Measurements from ENCODE around the gene HTATSF1. TPM values are rescaled to one million over a fixed set of nuclear protein-coding genes. Genes with fewer than 3 reads are reported as not detected.

The HTATSF1 gene
- total and polyA plus RNA-seq, 9 of the 15 experiments (the other 6 are each of a cell fraction or from before 2014, with no cell fraction given), result 2.6 to 87.7 (median 42.2) TPM

DNA sequence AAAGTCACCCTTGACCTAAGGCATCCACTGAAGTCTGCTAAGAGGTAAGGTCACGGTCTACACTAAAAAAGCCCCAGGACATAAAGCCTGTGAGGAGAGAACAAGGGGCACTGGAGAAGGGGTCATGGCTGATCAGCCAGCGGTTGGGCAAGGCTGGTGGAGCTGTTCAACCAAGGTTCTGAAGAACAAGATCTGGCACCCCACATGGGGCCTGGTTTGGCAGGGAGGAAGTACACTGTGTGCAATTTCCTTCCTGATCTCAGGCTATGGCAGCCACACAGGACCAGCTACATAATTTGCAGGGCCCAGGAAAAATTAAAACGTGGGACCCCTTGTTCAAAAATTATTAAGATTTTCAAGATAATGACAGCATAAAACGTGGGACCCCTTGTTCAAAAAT, 23.7 kb upstream of the HTATSF1 start:
- BruUV-seq (replicated peaks), result no TSS peak
- no peak for FAIRE-seq
- TF ChIP-seq, protein P1, sequence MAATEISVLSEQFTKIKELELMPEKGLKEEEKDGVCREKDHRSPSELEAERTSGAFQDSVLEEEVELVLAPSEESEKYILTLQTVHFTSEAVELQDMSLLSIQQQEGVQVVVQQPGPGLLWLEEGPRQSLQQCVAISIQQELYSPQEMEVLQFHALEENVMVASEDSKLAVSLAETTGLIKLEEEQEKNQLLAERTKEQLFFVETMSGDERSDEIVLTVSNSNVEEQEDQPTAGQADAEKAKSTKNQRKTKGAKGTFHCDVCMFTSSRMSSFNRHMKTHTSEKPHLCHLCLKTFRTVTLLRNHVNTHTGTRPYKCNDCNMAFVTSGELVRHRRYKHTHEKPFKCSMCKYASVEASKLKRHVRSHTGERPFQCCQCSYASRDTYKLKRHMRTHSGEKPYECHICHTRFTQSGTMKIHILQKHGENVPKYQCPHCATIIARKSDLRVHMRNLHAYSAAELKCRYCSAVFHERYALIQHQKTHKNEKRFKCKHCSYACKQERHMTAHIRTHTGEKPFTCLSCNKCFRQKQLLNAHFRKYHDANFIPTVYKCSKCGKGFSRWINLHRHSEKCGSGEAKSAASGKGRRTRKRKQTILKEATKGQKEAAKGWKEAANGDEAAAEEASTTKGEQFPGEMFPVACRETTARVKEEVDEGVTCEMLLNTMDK (IDR thresholded peaks at IDR 0.05; ENCODE audit: borderline replicate concordance, insufficient read depth, low read depth, low read length, poor library complexity, severe bottlenecking), result no peak
- TF ChIP-seq PRMT5 (CRISPR knock-in tag; IDR thresholded peaks at IDR 0.05) (no peak), ZNF212 (CRISPR knock-in tag; IDR thresholded peaks at IDR 0.05) (no peak), ZNF584 (CRISPR knock-in tag; IDR thresholded peaks at IDR 0.05; ENCODE audit: low read depth) (no peak), GABPB2 (CRISPR knock-in tag; conservative IDR thresholded peaks at IDR 0.05) (no peak), IFI16 (CRISPR knock-in tag; IDR thresholded peaks at IDR 0.05) (no peak), GABPB1 (CRISPR knock-in tag; IDR thresholded peaks at IDR 0.05) (no peak), FOXK1 (CRISPR knock-in tag; IDR thresholded peaks at IDR 0.05; ENCODE audit: borderline replicate concordance) (no peak), MEF2A (IDR thresholded peaks at IDR 0.05; ENCODE audit: control insufficient read depth, low read depth, low read length) (no peak), ZNF124 (CRISPR knock-in tag; IDR thresholded peaks at IDR 0.05) (no peak), DACH1 (IDR thresholded peaks at IDR 0.05; ENCODE audit: partially characterized antibody) (no peak), HOXB6 (CRISPR knock-in tag; IDR thresholded peaks at IDR 0.05; ENCODE audit: borderline replicate concordance) (no peak), ZNF121 (CRISPR knock-in tag; conservative IDR thresholded peaks at IDR 0.05) (no peak)

More for the DNA sequence above, 23.7 kb upstream of the HTATSF1 start:
- in situ Hi-C loops (cut with MboI), result no loop called here
- H3K4me2 ChIP-seq (ENCODE audit: insufficient read depth, low read length), result no peak overlapping the region
- ChIA-PET CTCF (ENCODE audit: low intra/inter-chr PET ratio) (no interaction called here), POLR2A (no interaction called here)
- no peaks in the 10 kb centered on the region for H3K9me1 ChIP-seq (ENCODE audit: control insufficient read depth, insufficient read depth, low read length)
- no peaks in the 10 kb centered on the region; a peak in 1 of 5 replicates for H3K27me3 ChIP-seq (ENCODE audit: control insufficient read depth in 2 of 2, insufficient read depth in 2 of 2, low read length in 2 of 2)
- H3K27ac ChIP-seq (ENCODE audit: extremely low read depth, low read depth, low read length), result no peak overlapping the region
- no peak overlapping the region for H2AFZ ChIP-seq (ENCODE audit: low read depth, low read length)
- no peak overlapping the region for H3K4me3 ChIP-seq
- no peak for ATAC-seq
- no peaks in the 10 kb centered on the region for H3K79me2 ChIP-seq (ENCODE audit: control insufficient read depth, insufficient read depth, low read length)
- DNase-seq (ENCODE audit: extremely low read depth in 1 of 4, low spot score in 3 of 4), result no peak
- H4K20me1 ChIP-seq (replicated peaks; ENCODE audit: control insufficient read depth, insufficient read depth, low read length), result no peaks in the 10 kb centered on the region; the same call in 1 of the 2 replicates
- H3K4me1 ChIP-seq (replicated peaks in 1 of 2; ENCODE audit: control insufficient read depth in 2 of 2, insufficient read depth in 2 of 2, low read length in 2 of 2), result no peaks in the 10 kb centered on the region; a peak in 2 of 5 replicates
- no peak overlapping the region for H3K9ac ChIP-seq (ENCODE audit: insufficient read depth in 1 of 2, low read depth in 2 of 2, low read length in 2 of 2)
- intact Hi-C loops (cut with micrococcal nuclease), result no loop called here
- 4% methylated on average over 4 of the region's 4 CpGs for WGBS (ENCODE audit: insufficient coverage, low coverage, missing lambda C conversion rate)
- H3K36me3 ChIP-seq (ENCODE audit: control insufficient read depth, insufficient read depth, low read length), result no peaks in the 10 kb centered on the region
- no peaks in the 10 kb centered on the region for H3K9me3 ChIP-seq (replicated peaks; ENCODE audit: control insufficient read depth, insufficient read depth, low read depth, low read length)

Data from K562 (cell line).